Mesodermal cell (in vitro differentiated cells): Measurements from ENCODE around the gene MARCHF4.
"Not testable (repeated sequence)": the region's sequence is repeated elsewhere in the genome, so short reads cannot be mapped to it uniquely, and the experiment has no call there.

Source experiments
- H3K27ac ChIP-seq: 2 replicates; pipeline ENCODE4 v1.7.0; 2013; ENCODE audit warnings: mild to moderate bottlenecking, low read depth, low read length, moderate library complexity; ENCODE audit not compliant: severe bottlenecking
- H3K36me3 ChIP-seq: 2 replicates; pipeline ENCODE4 v1.7.1; 2013; ENCODE audit warnings: mild to moderate bottlenecking, low read length, moderate library complexity; ENCODE audit not compliant: control insufficient read depth, insufficient read depth
- H3K4me1 ChIP-seq: one replicate; pipeline ENCODE4 v1.7.1; 2013; ENCODE audit warnings: mild to moderate bottlenecking, low read length; ENCODE audit not compliant: insufficient read depth, control insufficient read depth, poor library complexity, severe bottlenecking
- H3K4me3 ChIP-seq: 2 replicates; pipeline ENCODE4 v1.7.0; 2013; ENCODE audit warnings: low read length, control low read depth, mild to moderate bottlenecking; ENCODE audit not compliant: insufficient read depth, poor library complexity, severe bottlenecking; ENCODE audit errors: extremely low read depth
- H3K9me3 ChIP-seq: 2 replicates; pipeline ENCODE4 v1.7.1; 2013; ENCODE audit warnings: mild to moderate bottlenecking, low read length, moderate library complexity; ENCODE audit not compliant: control insufficient read depth
- WGBS, 2 experiments: methylation state at CpG; one replicate each; pipeline ENCODE4 v1.1.5; 2013; ENCODE audit warnings: missing lambda C conversion rate in 2 of 2; ENCODE audit not compliant: insufficient coverage in 2 of 2; 5-methylcytosine and 5-hydroxymethylcytosine counted together

MARCHF4 gene

GRCh38 chr2:216389570-216389969 is 17.3 kb upstream of the MARCHF4 start:
- 67 to 83% methylated on average over 1 of the region's 1 CpG for WGBS, 2 experiments

DNA sequence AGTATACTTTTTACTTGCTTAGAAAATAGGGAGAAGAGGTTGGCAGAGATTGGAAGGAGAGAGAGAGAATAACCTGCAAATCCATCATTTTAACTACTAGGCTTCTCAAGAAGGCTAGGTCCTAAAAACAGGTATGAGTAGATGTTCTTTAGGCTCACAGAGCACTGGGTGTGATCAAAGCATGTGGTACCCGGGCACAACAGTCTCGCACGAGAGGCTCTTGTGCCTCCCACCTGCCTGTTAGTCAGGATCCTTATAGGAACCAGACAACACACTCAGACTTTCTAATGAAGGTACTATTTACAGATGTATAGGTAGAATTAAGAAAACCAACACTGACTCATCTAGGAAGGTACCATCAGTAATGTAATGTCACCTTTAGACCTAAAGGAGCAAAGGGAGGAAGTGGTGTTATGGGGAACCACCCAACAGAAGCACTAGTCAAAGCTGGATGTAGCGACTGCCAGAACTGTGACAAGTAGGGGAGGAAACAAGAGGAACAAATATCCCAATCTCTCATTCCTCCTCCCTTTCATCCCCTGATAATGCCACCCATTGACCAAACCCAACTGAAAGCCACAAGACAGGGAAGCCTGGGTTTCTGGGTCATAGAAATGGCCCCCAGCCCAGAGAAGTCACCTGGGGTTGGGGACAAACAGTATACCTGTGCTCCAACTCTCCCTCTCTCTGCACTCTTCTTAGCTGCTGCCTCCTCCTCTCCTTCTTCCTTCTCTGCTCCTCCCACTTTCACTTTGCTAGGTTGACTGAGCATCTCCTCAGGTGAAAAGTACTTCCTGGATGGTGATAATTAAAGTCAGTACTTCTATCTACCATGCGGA is 16.0 kb upstream of the MARCHF4 start:
- Histone ChIP-seq H3K4me3 (no peak overlapping the region), H3K9me3 (peaks cover 5% of the 10 kb centered on the region), H3K27ac (no peak overlapping the region), H3K4me1 (peaks cover 8% of the 10 kb centered on the region), H3K36me3 (no peaks in the 10 kb centered on the region)
- 86 to 97% methylated on average over 1 to 4 of the region's 5 CpGs for WGBS, 2 experiments

More at GRCh38 chr2:216389570-216389969, 17.3 kb upstream of the MARCHF4 start:
- H3K36me3 ChIP-seq, result no peaks in the 10 kb centered on the region
- H3K4me1 ChIP-seq, result peaks cover 8% of the 10 kb centered on the region
- no peak overlapping the region for H3K4me3 ChIP-seq
- H3K27ac ChIP-seq, result no peak overlapping the region
- H3K9me3 ChIP-seq, result peaks cover 5% of the 10 kb centered on the region

DNA sequence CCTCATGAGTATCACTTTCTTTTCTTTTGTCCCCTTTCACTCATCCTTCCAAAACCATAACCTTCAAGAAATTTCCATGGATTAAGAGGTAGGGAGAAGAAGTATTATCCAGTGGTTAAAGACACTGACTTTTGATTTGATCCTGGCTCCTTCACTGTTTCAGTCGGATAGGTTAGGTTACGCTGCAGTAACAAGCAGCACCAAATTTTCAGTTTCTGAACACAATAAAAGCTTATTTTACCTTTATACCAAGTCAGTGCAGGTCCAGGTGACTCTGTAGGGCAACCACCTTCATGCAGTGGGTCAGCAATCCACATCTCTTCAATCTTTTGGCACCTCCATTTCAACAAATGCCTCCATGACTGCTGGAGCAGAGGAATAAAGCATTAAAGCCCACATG is 15.0 kb upstream of the MARCHF4 start:
- Histone ChIP-seq H3K27ac (no peak overlapping the region), H3K4me1 (peaks cover 7% of the 10 kb centered on the region), H3K9me3 (peaks cover 5% of the 10 kb centered on the region), H3K4me3 (no peak overlapping the region), H3K36me3 (no peaks in the 10 kb centered on the region)
- 100% methylated on average over 2 of the region's 2 CpGs for WGBS, 2 experiments

DNA sequence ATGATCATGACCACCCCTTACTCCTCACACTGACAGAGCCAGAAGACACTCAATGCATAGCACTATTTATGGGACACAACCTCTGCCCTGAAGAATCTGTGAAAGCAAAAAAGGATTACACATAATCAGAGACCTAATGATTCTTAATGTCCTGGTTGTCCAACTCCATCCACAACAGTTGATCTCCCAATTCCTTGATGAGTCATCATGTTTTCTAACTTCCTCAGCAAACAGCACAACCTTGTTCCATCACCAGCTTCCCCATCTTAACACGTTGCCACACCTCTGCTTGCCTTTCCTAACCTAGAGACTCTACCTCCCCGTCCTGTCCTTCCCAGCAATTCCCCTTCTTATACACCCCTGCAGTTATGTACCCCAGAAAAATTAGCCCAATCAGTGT is 13.2 kb upstream of the MARCHF4 start:
- no peaks in the 10 kb centered on the region for H3K36me3 ChIP-seq
- WGBS, 2 experiments, result 53 to 67% methylated on average over 1 to 2 of the region's 2 CpGs
- H3K9me3 ChIP-seq, result peaks cover 5% of the 10 kb centered on the region
- H3K27ac ChIP-seq, result no peak overlapping the region
- no peaks in the 10 kb centered on the region for H3K4me1 ChIP-seq
- no peak overlapping the region for H3K4me3 ChIP-seq

GRCh38 chr2:216384409-216384808 is 12.1 kb upstream of the MARCHF4 start:
- not testable (repeated sequence) for H3K4me3 ChIP-seq, H3K27ac ChIP-seq, H3K9me3 ChIP-seq, H3K36me3 ChIP-seq, H3K4me1 ChIP-seq
- WGBS, 2 experiments, result 95 to 100% methylated on average over 1 to 2 of the region's 2 CpGs

DNA sequence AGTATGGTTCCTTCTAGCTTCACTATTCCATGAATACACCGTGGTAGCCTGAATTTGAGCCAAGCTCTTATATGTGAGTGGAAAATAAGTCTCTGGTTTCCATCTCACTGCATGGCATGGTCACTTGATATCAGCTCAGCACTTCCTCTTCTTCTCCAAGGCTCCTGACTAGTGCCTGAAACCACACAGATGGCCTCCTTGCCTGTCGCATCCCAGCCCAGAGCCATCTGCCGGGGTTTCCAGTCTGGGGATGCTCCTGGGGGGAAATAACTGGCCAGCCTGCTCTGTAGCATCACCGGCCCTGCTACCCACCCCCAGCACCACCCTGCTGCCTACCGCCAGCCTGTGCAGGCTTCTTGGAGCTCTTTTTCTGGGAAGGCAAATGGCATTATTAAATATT is 7.7 kb upstream of the MARCHF4 start:
- no peak overlapping the region for H3K4me3 ChIP-seq
- H3K27ac ChIP-seq, result no peak overlapping the region
- no peaks in the 10 kb centered on the region for H3K9me3 ChIP-seq
- peaks cover 7% of the 10 kb centered on the region for H3K4me1 ChIP-seq
- no peaks in the 10 kb centered on the region for H3K36me3 ChIP-seq
- 83 to 95% methylated on average over 2 to 3 of the region's 5 CpGs for whole genome bisulfite sequencing, 2 experiments

GRCh38 chr2:216375286-216375685 is 3.0 kb upstream of the MARCHF4 start:
- no peak overlapping the region for H3K27ac ChIP-seq
- H3K36me3 ChIP-seq, result no peaks in the 10 kb centered on the region
- H3K4me1 ChIP-seq, result peaks cover 22% of the 10 kb centered on the region
- no CpG with 5 or more reads among the region's 1 CpG for WGBS, 2 experiments
- H3K9me3 ChIP-seq, result no peaks in the 10 kb centered on the region
- H3K4me3 ChIP-seq, result no peak overlapping the region

DNA sequence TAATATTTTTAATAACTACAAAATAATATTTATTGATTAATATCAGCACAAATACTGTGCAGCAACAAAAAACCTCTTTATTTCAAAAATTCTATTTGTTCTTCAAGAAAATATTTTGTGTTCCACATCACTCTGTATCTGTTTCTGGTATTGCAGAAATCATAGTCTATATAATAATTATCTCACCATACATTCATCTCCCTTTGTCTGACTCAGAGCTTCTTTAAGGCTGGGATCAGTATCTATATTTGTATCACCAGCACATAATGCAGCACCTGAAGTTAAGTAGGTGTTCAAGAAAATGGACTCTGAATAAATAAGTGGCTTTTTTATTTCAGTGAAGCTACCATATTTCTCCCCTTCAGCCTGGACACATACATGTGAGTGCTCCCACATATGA is 1.6 kb upstream of the MARCHF4 start:
- Histone ChIP-seq H3K4me3 (no peak overlapping the region), H3K27ac (no peak overlapping the region), H3K4me1 (peaks cover 25% of the 10 kb centered on the region), H3K36me3 (no peaks in the 10 kb centered on the region), H3K9me3 (no peaks in the 10 kb centered on the region)

DNA sequence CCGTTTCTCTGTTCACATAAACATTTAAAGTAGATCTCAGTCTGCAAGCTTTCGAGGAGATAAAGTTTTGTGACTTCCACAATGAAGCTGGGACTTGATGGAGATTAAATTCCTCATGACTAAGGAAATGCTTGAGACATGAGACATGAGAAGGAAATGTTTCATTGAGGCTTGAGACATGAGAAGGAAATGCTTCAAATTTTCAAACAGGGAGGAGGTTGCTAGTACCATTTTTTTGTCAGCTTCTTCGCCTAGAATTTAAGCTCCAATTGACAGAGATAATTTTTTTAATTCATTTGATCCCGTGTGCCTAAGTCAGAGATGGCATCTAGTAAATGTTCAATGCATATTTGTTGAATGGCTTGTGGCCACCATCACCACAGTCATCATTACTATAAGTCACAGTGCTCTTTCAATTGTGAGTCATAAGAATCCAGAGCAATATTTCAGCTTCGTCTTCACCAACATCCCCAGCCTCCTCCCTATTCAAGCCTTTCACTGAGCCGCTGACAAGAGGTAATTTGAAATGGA is 543 bp upstream of the MARCHF4 start:
- peak overlapping the region; percentile 95 for H3K27ac ChIP-seq
- H3K4me1 ChIP-seq, result peaks cover 31% of the 10 kb centered on the region

DNA sequence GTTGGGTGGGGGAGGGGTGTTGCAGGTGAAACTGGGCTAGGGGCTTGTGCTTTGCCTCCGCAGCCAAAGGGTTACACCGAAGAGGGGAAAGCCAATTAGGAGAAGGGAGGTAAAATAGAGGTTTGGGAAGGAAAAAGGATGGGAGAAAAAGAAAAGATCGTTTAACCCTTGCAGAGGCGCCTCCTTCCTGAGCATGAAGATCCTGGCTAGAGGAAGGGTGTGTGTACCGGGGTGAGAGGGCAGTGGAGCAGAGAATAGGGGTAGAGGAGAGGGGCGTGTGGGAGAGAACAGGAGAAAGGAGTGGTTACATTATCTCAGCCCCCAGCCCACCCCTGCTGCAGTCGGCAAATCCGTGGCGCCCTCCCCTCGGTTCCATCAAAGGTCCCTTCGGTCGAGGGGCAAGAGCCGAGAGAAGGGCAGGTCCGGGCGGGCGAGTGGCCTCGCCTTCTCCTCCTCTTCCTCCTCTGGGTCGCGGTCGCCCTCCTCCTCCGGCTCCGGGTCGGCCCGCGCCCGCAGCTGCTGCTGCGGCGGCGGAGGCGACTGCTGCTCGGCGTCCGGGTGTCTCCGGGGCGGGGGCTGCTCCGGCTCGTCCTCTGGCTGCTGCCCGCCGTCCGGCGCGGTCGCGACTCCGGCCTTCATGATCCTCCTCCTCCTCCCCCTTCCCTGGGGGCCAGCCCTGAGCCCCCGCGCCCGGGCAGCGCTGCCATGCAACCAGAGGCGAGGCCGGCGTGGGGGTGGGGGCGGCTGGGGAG is 1.1 kb downstream of the MARCHF4 start:
- Histone ChIP-seq H3K9me3 (no peaks in the 10 kb centered on the region), H3K4me1 (peaks cover 40% of the 10 kb centered on the region), H3K36me3 (peaks cover 16% of the 10 kb centered on the region), H3K27ac (no peak overlapping the region), H3K4me3 (peak overlapping the region; percentile 65)
- 0 to 1% methylated on average over 30 to 34 of the region's 53 CpGs for WGBS, 2 experiments

More for the DNA sequence above, 543 bp upstream of the MARCHF4 start:
- peaks cover 4% of the 10 kb centered on the region for H3K36me3 ChIP-seq
- H3K9me3 ChIP-seq, result no peaks in the 10 kb centered on the region
- WGBS, 2 experiments, result 10 to 26% methylated on average over 2 of the region's 6 CpGs
- peak overlapping the region; percentile 65 for H3K4me3 ChIP-seq
